ENCODE results near the gene APP. TPM values are rescaled to one million over a fixed set of nuclear protein-coding genes. Genes with fewer than 3 reads are reported as not detected.

APP gene
- total RNA-seq, 2 experiments from 2014 or later: 22.8 to 24.5 TPM

GRCh38 chr21:25858325-25858724 is 312.2 kb downstream of the APP start:
- CTCF ChIA-PET: no interaction called here

DNA sequence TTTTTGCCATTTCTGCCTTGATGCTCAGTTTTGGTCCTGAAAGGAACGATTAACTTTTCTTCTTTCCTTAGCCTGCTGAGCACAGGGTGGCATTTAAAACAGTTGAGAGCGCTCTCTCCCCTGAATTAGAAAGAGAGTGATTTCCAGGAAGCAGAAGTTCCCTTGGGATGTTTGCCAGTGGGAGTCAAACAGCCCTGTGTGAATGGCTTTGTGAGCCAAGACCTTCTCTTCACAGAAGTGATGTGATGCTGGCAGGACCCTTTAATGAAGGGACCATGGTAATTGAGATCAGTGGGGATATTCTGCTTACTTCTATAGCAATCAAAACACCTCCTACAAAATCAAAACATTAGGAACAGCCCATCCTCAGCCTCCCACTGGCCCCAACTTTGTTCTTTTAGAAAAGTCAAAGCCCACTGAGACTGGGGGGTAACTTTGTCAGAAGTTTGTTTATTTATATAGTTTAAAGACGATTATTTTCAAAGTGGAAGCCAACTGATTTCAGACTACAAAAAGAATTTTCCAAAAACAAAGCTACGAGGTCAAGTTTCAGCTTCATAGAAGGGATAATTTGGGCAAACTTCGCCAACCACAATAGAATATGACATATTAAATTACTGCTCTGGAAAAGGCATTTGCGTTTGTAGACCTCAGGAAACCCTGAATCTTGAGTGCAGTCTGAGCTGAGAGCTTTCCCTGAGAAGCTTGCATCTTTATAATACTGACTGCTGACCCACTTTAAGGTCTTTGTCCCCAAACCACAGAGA is 313.1 kb downstream of the APP start:
- ChIA-PET CTCF (no interaction called here), POLR2A (no interaction called here)

More at GRCh38 chr21:25858325-25858724, 312.2 kb downstream of the APP start:
- POLR2A ChIA-PET: no interaction called here

- ChIA-PET POLR2A (no interaction called here), CTCF (interaction anchor here (0.7 kb wide), 1 partner anchor 891 kb away, joined by 5 read pairs; no protein-coding TSS in a partner anchor)
These were observed 315.0 kb downstream of the APP start for GRCh38 chr21:25855576-25855975.

- ChIA-PET POLR2A (no interaction called here), CTCF (no interaction called here)
These were observed 320.3 kb downstream of the APP start for GRCh38 chr21:25850126-25850842.

DNA sequence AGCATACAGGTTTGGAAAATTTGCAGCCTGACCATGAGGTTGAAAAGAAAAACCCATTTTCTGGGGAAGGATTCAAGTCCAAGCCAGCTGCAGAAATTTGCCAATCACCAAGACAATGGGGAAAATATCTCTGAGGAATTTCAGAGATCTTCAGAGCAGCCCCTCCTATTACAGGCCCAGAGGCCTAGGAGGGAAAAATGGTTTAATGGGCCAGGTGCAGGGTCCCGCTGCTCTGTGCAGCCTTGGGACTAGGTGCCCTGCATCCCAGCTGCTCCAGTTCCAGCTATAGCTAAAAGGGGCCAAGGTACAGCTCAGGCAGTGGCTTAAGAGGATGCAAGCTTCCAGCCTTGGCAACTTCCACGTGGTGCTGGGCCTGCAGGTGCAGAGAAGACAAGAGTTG is 322.3 kb downstream of the APP start:
- ChIA-PET CTCF (no interaction called here), POLR2A (no interaction called here)

DNA sequence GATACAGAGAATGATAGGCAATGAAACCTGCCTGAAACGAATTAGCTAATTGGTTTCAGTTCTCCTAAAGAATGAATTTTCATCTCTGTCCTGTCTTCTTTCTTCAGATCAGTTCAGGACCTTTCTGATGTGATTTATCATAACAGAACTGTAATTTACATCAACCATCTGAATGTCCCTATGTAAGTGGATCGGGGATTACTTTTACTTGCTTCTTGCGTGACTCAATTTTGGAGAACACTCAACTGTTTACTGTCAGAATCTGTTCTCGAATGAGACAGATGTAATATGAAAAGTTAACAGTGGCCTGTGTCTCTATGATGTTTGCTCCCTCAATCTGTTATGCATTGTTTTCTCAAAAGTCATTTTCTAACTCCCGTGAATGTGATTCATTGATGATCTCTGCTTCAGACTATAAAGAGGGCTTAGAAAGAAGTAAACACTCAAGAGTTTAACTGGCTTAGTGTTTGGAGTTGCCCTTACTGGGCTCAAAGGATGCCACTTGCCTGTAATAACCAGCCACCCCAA is 324.8 kb downstream of the APP start:
- POLR2A ChIA-PET: no interaction called here
- CTCF ChIA-PET: no interaction called here

- ChIA-PET CTCF (no interaction called here), POLR2A (no interaction called here)
These were observed 327.6 kb downstream of the APP start for GRCh38 chr21:25842925-25843324.

- ChIA-PET CTCF (no interaction called here), POLR2A (no interaction called here)
These were observed 331.8 kb downstream of the APP start for GRCh38 chr21:25838809-25839208.

DNA sequence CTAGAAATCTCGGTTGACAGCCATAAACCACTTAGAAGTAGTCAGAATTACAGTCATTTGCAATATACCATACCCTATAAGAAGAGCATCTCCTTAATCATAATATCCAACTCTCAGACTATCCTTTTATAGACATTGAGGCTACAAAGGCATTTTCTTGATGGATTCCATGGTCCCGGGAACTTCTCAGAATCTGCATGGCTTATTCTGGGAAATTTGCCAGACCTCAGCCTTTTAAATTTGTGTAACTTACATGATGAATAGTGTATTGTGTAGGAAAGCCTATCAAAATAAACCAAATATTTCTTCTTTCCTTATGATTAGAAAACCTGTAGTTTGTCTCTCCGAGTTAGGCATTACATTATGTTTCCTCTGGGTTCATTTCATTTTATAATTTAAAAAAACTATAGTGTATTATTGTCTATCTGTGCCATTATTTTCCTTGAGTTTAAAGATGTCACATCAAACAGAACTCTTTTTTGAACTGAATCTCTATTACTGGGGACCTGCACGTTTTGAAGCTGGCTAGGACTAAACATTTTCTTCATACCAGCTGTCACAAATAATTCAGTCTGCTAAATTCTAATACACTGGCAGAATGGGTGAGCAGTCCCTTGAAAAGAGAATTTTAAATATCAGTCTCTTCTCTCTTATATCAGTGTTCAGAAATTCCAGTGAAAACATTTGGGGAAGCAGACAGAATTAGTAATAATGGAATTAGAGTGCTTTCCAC is 332.9 kb downstream of the APP start:
- CTCF ChIA-PET: no interaction called here
- POLR2A ChIA-PET: no interaction called here

DNA sequence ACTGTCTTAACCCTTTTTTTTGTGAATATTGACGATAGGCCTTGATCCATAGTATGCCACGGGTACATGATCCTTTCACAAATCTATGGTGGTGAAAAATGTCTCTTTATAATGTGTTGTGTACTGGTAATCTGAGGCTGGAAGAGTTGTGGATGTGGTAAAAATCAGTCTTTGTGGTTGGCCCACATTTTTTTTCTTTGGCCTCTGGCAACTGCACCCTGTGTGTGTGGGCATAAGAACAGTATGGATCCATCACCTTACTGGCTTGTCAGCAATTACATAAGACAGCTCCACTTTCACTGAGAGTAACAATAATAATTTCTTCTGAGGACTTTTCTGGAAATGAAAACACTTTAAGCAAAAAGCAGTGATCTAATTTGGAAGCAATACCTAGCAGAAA is 334.2 kb downstream of the APP start:
- ChIA-PET CTCF (no interaction called here), POLR2A (interaction anchor here (0.6 kb wide), 1 partner anchor 1419 kb away, joined by 4 read pairs; no protein-coding TSS in a partner anchor)

GRCh38 chr21:25834381-25834780 is 336.2 kb downstream of the APP start:
- POLR2A ChIA-PET: no interaction called here
- CTCF ChIA-PET: no interaction called here

GRCh38 chr21:25831300-25831960 is 339.1 kb downstream of the APP start:
- POLR2A ChIA-PET: no interaction called here
- CTCF ChIA-PET: no interaction called here

All from activated CD8-positive, alpha-beta memory T cell treated with anti-CD3 and anti-CD28 coated beads for 36 hours (primary cell).